ENCODE measurements around the gene GPR176. TPM values are rescaled to one million over a fixed set of nuclear protein-coding genes. Genes with fewer than 3 reads are reported as not detected.
A peak's percentile ranks its signal among the peaks of the same experiment; 100 is the strongest.

Gene GPR176
- total RNA-seq, 1 donor from 2014 or later, result 35.4 TPM

DNA sequence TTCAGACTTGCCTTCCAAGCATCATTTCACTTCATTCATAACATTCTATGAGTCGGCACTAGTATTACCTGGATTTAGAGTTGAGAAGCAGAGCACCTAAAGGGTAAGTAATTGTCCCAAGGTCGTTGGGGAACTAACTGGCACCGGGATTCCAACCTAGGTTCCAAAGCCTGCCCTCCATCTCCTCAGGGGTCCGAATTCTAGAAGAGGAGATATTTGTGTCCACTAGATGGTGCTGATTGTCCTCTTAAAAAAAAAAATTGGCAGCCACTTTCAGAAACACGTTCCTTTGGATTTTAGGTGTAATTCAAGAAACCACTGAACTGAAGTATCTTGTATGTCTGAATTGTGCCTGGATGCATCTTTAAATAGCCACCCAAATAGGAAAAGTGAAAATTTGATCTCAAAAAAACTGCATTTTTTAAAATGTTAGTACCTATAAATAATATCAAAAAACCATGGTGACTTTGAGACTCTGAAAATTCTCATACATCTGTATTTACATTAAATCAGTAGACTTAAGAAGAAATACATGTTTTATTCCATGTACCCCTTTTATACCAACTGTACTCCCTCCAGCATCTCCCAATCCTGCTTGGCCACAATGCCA is 133.5 kb downstream of the GPR176 start:
- no peak for FAIRE-seq
- Histone ChIP-seq H3K9me3 (ENCODE audit: insufficient read depth, low read depth, low read length) (no peaks in the 10 kb centered on the region), H3K4me1 (ENCODE audit: insufficient read depth, low read length) (peaks cover 39% of the 10 kb centered on the region), H3K27ac (ENCODE audit: low read depth, low read length) (no peak overlapping the region), H3K79me2 (ENCODE audit: insufficient read depth, low read length) (peaks cover 22% of the 10 kb centered on the region), H3K36me3 (ENCODE audit: insufficient read depth, low read length) (no peaks in the 10 kb centered on the region), H3K9ac (ENCODE audit: low read length) (peak overlapping the region; percentile 8), H4K20me1 (ENCODE audit: insufficient read depth, low read length) (peaks cover 12% of the 10 kb centered on the region), H3K27me3 (ENCODE audit: insufficient read depth, low read length) (no peaks in the 10 kb centered on the region), H3K4me2 (ENCODE audit: low read length) (peak overlapping the region; percentile 83), H2AFZ (ENCODE audit: low read depth, low read length) (no peak overlapping the region), H3K4me3 (ENCODE audit: insufficient read depth, low read depth, low read length) (no peak overlapping the region)
- Mint-ChIP-seq H3K4me3 (ENCODE audit: unreplicated experiment) (no peak overlapping the region), H3K4me1 (ENCODE audit: low read depth, unreplicated experiment) (peaks cover 37% of the 10 kb centered on the region), H3K36me3 (ENCODE audit: low read depth, unreplicated experiment) (no peaks in the 10 kb centered on the region), H3K9me3 (ENCODE audit: unreplicated experiment) (no peaks in the 10 kb centered on the region), H3K27me3 (ENCODE audit: low read depth, unreplicated experiment) (no peaks in the 10 kb centered on the region), H3K27ac (ENCODE audit: unreplicated experiment) (no peak overlapping the region)
- DNase-seq (ENCODE audit: low read depth), result peak; percentile 38
- peak; percentile 59 for TF ChIP-seq CTCF (IDR thresholded peaks at IDR 0.05; ENCODE audit: insufficient read depth, low read depth, low read length)
- TF ChIP-seq EZH2 (IDR thresholded peaks at IDR 0.05; ENCODE audit: insufficient read depth, low read length), result no peak

DNA sequence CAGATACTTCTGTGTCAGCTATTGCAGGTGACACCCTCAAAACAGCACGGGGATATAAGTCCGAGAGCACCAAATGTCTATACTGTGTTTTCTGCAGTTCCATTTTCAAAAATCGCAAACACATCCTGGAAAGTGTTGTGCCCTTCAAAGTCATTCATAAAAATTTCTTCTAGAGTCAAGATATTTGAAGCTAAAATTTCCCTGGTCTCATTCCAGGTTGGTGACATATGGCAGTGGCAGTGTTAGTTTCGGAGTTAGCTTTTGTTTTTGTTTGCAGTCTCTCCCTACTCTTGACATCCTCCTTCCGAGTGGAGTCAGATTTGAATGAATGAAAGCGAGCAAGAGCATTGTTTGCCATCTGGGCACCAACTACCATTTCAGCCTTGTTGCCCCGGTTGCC is 134.2 kb downstream of the GPR176 start:
- no peak overlapping the region for H3K27ac Mint-ChIP-seq (ENCODE audit: unreplicated experiment)
- DNase-seq (ENCODE audit: low read depth) (no peak), FAIRE-seq (no peak)
- H2AFZ ChIP-seq (ENCODE audit: low read depth, low read length), result no peak overlapping the region
- H3K9me3 Mint-ChIP-seq (ENCODE audit: unreplicated experiment), result no peaks in the 10 kb centered on the region
- no peaks in the 10 kb centered on the region for H3K36me3 Mint-ChIP-seq (ENCODE audit: low read depth, unreplicated experiment)
- H3K36me3 ChIP-seq (ENCODE audit: insufficient read depth, low read length), result no peaks in the 10 kb centered on the region
- H3K4me1 ChIP-seq (ENCODE audit: insufficient read depth, low read length), result peaks cover 39% of the 10 kb centered on the region
- H3K27me3 Mint-ChIP-seq (ENCODE audit: low read depth, unreplicated experiment), result no peaks in the 10 kb centered on the region
- peaks cover 37% of the 10 kb centered on the region for H3K4me1 Mint-ChIP-seq (ENCODE audit: low read depth, unreplicated experiment)
- peak overlapping the region; percentile 8 for H3K9ac ChIP-seq (ENCODE audit: low read length)
- no peak overlapping the region for H3K4me3 Mint-ChIP-seq (ENCODE audit: unreplicated experiment)
- no peaks in the 10 kb centered on the region for H3K27me3 ChIP-seq (ENCODE audit: insufficient read depth, low read length)
- no peak overlapping the region for H3K27ac ChIP-seq (ENCODE audit: low read depth, low read length)
- peak overlapping the region; percentile 0 for H3K4me3 ChIP-seq (ENCODE audit: insufficient read depth, low read depth, low read length)
- H4K20me1 ChIP-seq (ENCODE audit: insufficient read depth, low read length), result peaks cover 12% of the 10 kb centered on the region
- H3K4me2 ChIP-seq (ENCODE audit: low read length), result peak overlapping the region; percentile 83
- peaks cover 22% of the 10 kb centered on the region for H3K79me2 ChIP-seq (ENCODE audit: insufficient read depth, low read length)
- H3K9me3 ChIP-seq (ENCODE audit: insufficient read depth, low read depth, low read length), result no peaks in the 10 kb centered on the region
- TF ChIP-seq CTCF (IDR thresholded peaks at IDR 0.05; ENCODE audit: insufficient read depth, low read depth, low read length), result no peak
- TF ChIP-seq EZH2 (IDR thresholded peaks at IDR 0.05; ENCODE audit: insufficient read depth, low read length), result no peak

- Histone ChIP-seq H2AFZ (ENCODE audit: low read depth, low read length) (no peak overlapping the region), H3K9ac (ENCODE audit: low read length) (peak overlapping the region; percentile 8), H4K20me1 (ENCODE audit: insufficient read depth, low read length) (peaks cover 12% of the 10 kb centered on the region), H3K27me3 (ENCODE audit: insufficient read depth, low read length) (no peaks in the 10 kb centered on the region), H3K9me3 (ENCODE audit: insufficient read depth, low read depth, low read length) (no peaks in the 10 kb centered on the region), H3K4me3 (ENCODE audit: insufficient read depth, low read depth, low read length) (peak overlapping the region; percentile 18), H3K4me2 (ENCODE audit: low read length) (peak overlapping the region; percentile 83), H3K27ac (ENCODE audit: low read depth, low read length) (no peak overlapping the region), H3K79me2 (ENCODE audit: insufficient read depth, low read length) (peaks cover 22% of the 10 kb centered on the region), H3K36me3 (ENCODE audit: insufficient read depth, low read length) (no peaks in the 10 kb centered on the region), H3K4me1 (ENCODE audit: insufficient read depth, low read length) (peaks cover 39% of the 10 kb centered on the region)
- no peak for TF ChIP-seq EZH2 (IDR thresholded peaks at IDR 0.05; ENCODE audit: insufficient read depth, low read length)
- TF ChIP-seq CTCF (IDR thresholded peaks at IDR 0.05; ENCODE audit: insufficient read depth, low read depth, low read length), result peak; percentile 6
- H3K36me3 Mint-ChIP-seq (ENCODE audit: low read depth, unreplicated experiment), result no peaks in the 10 kb centered on the region
- peaks cover 37% of the 10 kb centered on the region for H3K4me1 Mint-ChIP-seq (ENCODE audit: low read depth, unreplicated experiment)
- no peak for DNase-seq (ENCODE audit: low read depth)
- no peak overlapping the region for H3K27ac Mint-ChIP-seq (ENCODE audit: unreplicated experiment)
- no peaks in the 10 kb centered on the region for H3K27me3 Mint-ChIP-seq (ENCODE audit: low read depth, unreplicated experiment)
- no peak for FAIRE-seq
- H3K4me3 Mint-ChIP-seq (ENCODE audit: unreplicated experiment), result peak overlapping the region; percentile 92
- H3K9me3 Mint-ChIP-seq (ENCODE audit: unreplicated experiment), result no peaks in the 10 kb centered on the region
Measured at GRCh38 chr15:39785139-39785538, 134.9 kb downstream of the GPR176 start.

All from astrocyte (in vitro differentiated cells and primary cell).